OCI-LY7 (cell line): Measurements from ENCODE around the gene FAM3B.

ENCODE experiments used
- CTCF ChIP-seq: fragments of 200-600 bp; sonication (generic); conservative IDR thresholded peaks from 2 replicates; pipeline ENCODE4 v1.5.1; 2014; ENCODE audit warnings: mild to moderate bottlenecking, antibody characterized with exemption, low read length, moderate library complexity, mixed read lengths
- EZH2phosphoT487 ChIP-seq: fragments of 200-600 bp; sonication (generic); IDR thresholded peaks from 2 replicates; pipeline ENCODE4 v1.6.1; 2018; ENCODE audit warnings: low read depth, borderline replicate concordance, mild to moderate bottlenecking, mixed run types, antibody characterized with exemption, low read length, moderate library complexity, mixed read lengths

GRCh38 chr21:41369920-41370839 is 53.6 kb downstream of the FAM3B start:
- TF ChIP-seq CTCF (no peak), EZH2phosphoT487 (no peak)
